LNCAP (cell line): ENCODE data around the gene CHRNB1.

Experiments
- CTCF ChIP-seq: fragments of 450-650 bp; IDR thresholded peaks from 2 replicates; pipeline ENCODE4 v1.5.1; 2017; ENCODE audit warnings: mild to moderate bottlenecking

The CHRNB1 gene

GRCh38 chr17:7496470-7497183 is 51.8 kb downstream of the CHRNB1 start:
- no peak for TF ChIP-seq CTCF

DNA sequence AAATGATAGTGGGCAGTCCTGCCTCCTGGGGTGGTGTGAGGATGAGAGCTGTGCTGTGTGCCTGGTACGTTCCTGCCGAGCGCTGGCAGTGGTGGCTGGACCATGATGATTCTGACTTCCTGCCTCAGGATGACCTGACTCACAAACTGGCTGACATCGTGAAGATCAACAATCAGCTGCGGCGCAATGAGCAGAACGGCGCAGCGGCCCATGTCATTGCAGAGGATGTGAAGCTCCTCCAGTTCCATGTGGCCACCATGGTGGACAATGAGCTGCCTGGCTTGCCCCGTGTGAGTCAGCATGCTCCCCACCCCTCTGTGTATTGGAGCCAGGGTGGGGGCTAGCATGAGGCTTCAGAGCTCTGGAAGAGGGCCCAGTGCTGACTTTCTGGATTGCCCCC is 52.4 kb downstream of the CHRNB1 start:
- no peak for TF ChIP-seq CTCF

DNA sequence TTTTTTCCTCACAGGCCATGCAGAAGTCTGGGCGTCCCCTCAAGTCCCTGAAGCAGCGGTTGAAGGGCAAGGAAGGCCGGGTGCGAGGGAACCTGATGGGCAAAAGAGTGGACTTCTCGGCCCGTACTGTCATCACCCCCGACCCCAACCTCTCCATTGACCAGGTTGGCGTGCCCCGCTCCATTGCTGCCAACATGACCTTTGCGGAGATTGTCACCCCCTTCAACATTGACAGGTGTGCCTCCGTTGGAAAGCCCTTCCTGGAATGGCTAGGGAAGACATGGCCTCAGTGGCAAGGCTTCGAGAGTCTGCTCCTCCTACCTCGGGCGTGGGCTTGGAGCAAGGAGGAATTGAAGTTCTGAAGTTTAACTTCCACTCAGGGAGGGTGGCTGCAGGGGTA is 52.8 kb downstream of the CHRNB1 start:
- TF ChIP-seq CTCF, result no peak

- TF ChIP-seq CTCF, result no peak
Measured at GRCh38 chr17:7499161-7499560, 54.3 kb downstream of the CHRNB1 start.

DNA sequence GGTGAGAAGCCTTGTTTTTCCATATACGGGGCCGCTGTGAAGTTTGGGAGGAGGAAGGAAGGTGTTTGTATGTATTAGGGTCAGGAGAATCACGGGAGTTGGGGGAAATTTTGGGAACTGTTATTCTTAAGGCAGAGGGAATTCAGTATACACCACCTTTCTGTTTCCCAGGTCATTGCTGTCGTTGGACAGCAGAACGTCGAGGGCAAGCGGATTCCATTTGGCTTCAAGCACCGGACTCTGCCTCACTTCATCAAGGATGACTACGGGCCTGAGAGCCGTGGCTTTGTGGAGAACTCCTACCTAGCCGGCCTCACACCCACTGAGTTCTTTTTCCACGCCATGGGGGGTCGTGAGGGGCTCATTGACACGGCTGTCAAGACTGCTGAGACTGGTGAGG is 56.9 kb downstream of the CHRNB1 start:
- TF ChIP-seq CTCF, result no peak

GRCh38 chr17:7502171-7502847 is 57.4 kb downstream of the CHRNB1 start:
- TF ChIP-seq CTCF, result no peak

DNA sequence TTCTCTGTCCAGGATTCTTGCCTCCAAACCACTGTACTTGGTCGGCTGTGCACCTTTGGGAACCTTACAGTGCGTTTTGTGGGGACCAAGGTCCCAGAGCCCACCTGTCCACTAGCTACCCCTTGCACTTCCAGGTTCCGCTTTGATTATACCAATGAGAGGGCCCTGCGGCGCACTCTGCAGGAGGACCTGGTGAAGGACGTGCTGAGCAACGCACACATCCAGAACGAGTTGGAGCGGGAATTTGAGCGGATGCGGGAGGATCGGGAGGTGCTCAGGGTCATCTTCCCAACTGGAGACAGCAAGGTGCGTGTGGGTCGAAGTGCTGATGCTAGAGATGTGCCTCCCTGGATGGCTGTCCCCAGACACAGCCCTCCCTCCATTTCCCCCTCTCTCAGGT is 58.1 kb downstream of the CHRNB1 start:
- no peak for TF ChIP-seq CTCF
